PC-3 (cell line): ENCODE results near the gene PLA2G2F. TPM values are rescaled to one million over a fixed set of nuclear protein-coding genes. Genes with fewer than 3 reads are reported as not detected.

Experiments used
- ATAC-seq: fragments of 200-7000 bp; cut with Tn5 transposase; 2 replicates; pipeline ENCODE4 v1.9.1; 2020; ENCODE audit warnings: mild to moderate bottlenecking, moderate library complexity
- BruUV-seq: library from RNA; stranded (reverse); fragments of 400-500 nt; replicated peaks from 2 replicates; lab custom pipeline; 2021; lab: Mats Ljungman, UMichigan
- CTCF ChIA-PET: fragments of 300-600 bp; sonication (Branson Sonifier 250); formaldehyde crosslinking; loops from one replicate; lab custom pipeline; 2022; ENCODE audit warnings: antibody characterized with exemption; lab: Charles Lee
- POLR2A ChIA-PET: fragments of 300-600 bp; sonication (Branson Sonifier 250); formaldehyde crosslinking; loops from one replicate; lab custom pipeline; 2022; ENCODE audit warnings: antibody characterized with exemption; ENCODE audit not compliant: unreplicated experiment; lab: Charles Lee
- DNase-seq: peaks from one replicate; pipeline ENCODE4 v3.0.0-alpha.2; 2015
- H2AFZ ChIP-seq: fragments of 300-600 bp; sonication (generic); 2 replicates; pipeline ENCODE4 v1.6.0; 2016; ENCODE audit warnings: antibody characterized with exemption, low read length
- H3F3A ChIP-seq: fragments of 300-600 bp; sonication (generic); one replicate; pipeline ENCODE4 v1.6.0; 2017; ENCODE audit warnings: antibody characterized with exemption, low read length, control low read depth, mild to moderate bottlenecking; ENCODE audit not compliant: unreplicated experiment
- H3K27ac ChIP-seq: fragments of 300-600 bp; sonication (generic); 2 replicates; pipeline ENCODE4 v1.5.1; 2016; ENCODE audit warnings: mild to moderate bottlenecking, low read length
- H3K27me3 ChIP-seq: fragments of 300-600 bp; sonication (generic); 2 replicates; pipeline ENCODE4 v1.6.1; 2016; ENCODE audit warnings: low read length, mixed read lengths
- H3K36me3 ChIP-seq: fragments of 300-600 bp; sonication (generic); 2 replicates; pipeline ENCODE4 v1.6.1; 2016; ENCODE audit warnings: low read depth, mixed run types, low read length, mixed read lengths
- H3K4me1 ChIP-seq: fragments of 300-600 bp; sonication (generic); 2 replicates; pipeline ENCODE4 v1.5.1; 2016; ENCODE audit warnings: low read length; ENCODE audit not compliant: insufficient read depth
- H3K4me2 ChIP-seq: fragments of 300-600 bp; sonication (generic); 2 replicates; pipeline ENCODE4 v1.6.0; 2016; ENCODE audit warnings: low read length
- H3K4me3 ChIP-seq: fragments of 300-600 bp; sonication (generic); 2 replicates; pipeline ENCODE4 v1.5.1; 2016; ENCODE audit warnings: mild to moderate bottlenecking, low read length, mixed read lengths
- H3K79me2 ChIP-seq: fragments of 300-600 bp; sonication (generic); 2 replicates; pipeline ENCODE4 v1.6.1; 2017; ENCODE audit warnings: low read length, mixed read lengths
- H3K9ac ChIP-seq: fragments of 300-600 bp; sonication (generic); 2 replicates; pipeline ENCODE4 v1.6.0; 2016; ENCODE audit warnings: mild to moderate bottlenecking, low read length
- H3K9me2 ChIP-seq: fragments of 300-600 bp; sonication (generic); replicated peaks from 2 replicates; pipeline ENCODE4 v1.6.1; 2016; ENCODE audit warnings: mixed run types, low read length, mixed read lengths
- H3K9me3 ChIP-seq: fragments of 300-600 bp; sonication (generic); 2 replicates; pipeline ENCODE4 v1.6.1; 2016; ENCODE audit warnings: low read length, mixed read lengths
- H4K20me1 ChIP-seq: fragments of 300-600 bp; sonication (generic); 2 replicates; pipeline ENCODE4 v1.6.1; 2016; ENCODE audit warnings: low read length, mixed read lengths
- CTCF ChIP-seq: fragments of 300-600 bp; sonication (generic); conservative IDR thresholded peaks from 2 replicates; pipeline ENCODE4 v1.5.1; 2017; ENCODE audit warnings: antibody characterized with exemption, low read depth, mild to moderate bottlenecking, low read length
- EZH2 ChIP-seq: fragments of 300-600 bp; sonication (generic); IDR thresholded peaks from one replicate; pipeline ENCODE4 v1.6.1; 2017; ENCODE audit warnings: antibody characterized with exemption, mild to moderate bottlenecking, low read length; ENCODE audit not compliant: unreplicated experiment
- EZH2phosphoT487 ChIP-seq: fragments of 300-600 bp; sonication (generic); IDR thresholded peaks from 2 replicates; pipeline ENCODE4 v1.6.1; 2018; ENCODE audit warnings: mild to moderate bottlenecking, antibody characterized with exemption, low read length, borderline replicate concordance
- intact Hi-C: fragments of 100-400 bp; cut with micrococcal nuclease; formaldehyde crosslinking; loops from 2 replicates; pipeline ENCODE4 v1.9.0; 2023
- total RNA-seq: library from RNA; depleted of rRNA; stranded (reverse); fragments of >200 nt; gene quantifications from 2 replicates; pipeline ENCODE4 v1.2.3, GENCODE V29; 2014

The PLA2G2F gene
- total RNA-seq, 1 experiment from 2014 or later, result 0.18 TPM

DNA sequence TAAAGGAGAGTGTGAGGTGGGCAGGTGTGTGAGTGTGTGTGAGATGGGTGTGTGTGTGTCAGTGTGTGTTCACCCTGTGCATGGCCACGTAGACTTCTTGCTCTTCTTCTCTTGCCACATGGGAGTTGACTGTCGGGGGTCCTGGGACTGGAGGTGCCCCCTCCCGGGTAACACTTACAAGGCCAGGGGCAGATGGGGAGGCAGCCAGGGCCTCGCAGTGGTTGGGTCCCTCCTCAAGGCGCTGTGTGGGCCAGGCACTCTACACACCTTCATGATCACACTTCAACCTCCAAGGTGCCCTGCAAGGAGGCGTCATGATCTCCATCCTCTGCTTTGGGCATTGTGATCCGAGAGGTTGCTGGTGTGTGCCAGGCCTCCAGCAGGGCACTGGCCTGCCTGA is 2.3 kb downstream of the PLA2G2F start:
- no TSS peak for BruUV-seq
- H3K27ac ChIP-seq, result no peak overlapping the region

DNA sequence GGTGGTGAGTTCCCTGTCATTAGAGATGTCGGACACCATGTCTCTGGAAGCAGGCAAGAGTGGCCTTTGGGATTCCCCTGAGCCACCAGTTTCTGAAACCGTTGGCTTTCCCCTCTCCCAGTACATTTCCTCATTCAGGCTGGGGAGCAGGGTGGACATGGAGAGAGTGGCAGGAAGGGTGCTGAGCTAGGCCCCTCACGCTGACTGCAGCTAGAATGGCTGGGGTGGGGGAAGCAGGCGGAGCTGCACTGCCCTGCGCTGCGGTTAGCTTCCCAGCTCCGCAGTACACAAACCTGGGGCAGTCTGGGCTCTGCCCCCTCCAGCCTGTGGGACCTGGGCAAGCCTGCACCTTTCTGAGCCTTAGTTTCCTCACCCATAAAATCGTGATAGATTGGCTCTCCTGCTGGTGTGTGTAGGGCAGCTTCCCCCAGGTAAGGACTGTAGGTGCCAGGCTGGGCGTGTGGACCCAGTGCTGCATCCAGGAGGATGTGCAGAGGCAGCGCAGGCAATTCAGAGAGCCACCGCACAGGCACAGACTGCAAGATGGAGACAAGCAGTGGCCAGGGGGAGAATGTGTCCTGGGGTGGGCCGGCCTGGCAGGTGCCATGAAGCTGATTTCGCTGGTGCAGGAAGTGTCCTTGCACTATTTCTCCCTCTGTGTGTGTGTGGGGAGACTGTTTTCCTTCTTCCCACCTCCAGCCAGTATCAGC is 3.0 kb downstream of the PLA2G2F start:
- ChIA-PET CTCF (no interaction called here), POLR2A (no interaction called here)
- Histone ChIP-seq H4K20me1 (no peaks in the 10 kb centered on the region), H3K4me3 (no peak overlapping the region), H3K4me1 (peaks cover 26% of the 10 kb centered on the region), H3K9me2 (no peaks in the 10 kb centered on the region), H3F3A (no peaks in the 10 kb centered on the region), H3K9me3 (no peaks in the 10 kb centered on the region), H3K36me3 (no peaks in the 10 kb centered on the region), H3K27ac (no peak overlapping the region), H3K9ac (no peak overlapping the region), H3K79me2 (no peaks in the 10 kb centered on the region), H3K27me3 (no peaks in the 10 kb centered on the region), H3K4me2 (no peak overlapping the region), H2AFZ (no peak overlapping the region)
- BruUV-seq, result no TSS peak
- intact Hi-C loops, result no loop called here
- DNase-seq (no peak), ATAC-seq (no peak)
- no peak for TF ChIP-seq EZH2phosphoT487
- TF ChIP-seq EZH2, result no peak
- TF ChIP-seq CTCF, result no peak

More for the DNA sequence above, 2.3 kb downstream of the PLA2G2F start:
- H2AFZ ChIP-seq, result no peak overlapping the region
- no peaks in the 10 kb centered on the region for H3K9me2 ChIP-seq
- intact Hi-C loops, result no loop called here
- ATAC-seq, result no peak
- ChIA-PET CTCF (no interaction called here), POLR2A (no interaction called here)
- no peaks in the 10 kb centered on the region for H3K36me3 ChIP-seq
- H4K20me1 ChIP-seq, result no peaks in the 10 kb centered on the region
- no peak overlapping the region for H3K4me2 ChIP-seq
- no peaks in the 10 kb centered on the region for H3K9me3 ChIP-seq
- H3K79me2 ChIP-seq, result no peaks in the 10 kb centered on the region
- no peak overlapping the region for H3K4me3 ChIP-seq
- no peak for DNase-seq
- no peaks in the 10 kb centered on the region for H3F3A ChIP-seq
- H3K27me3 ChIP-seq, result no peaks in the 10 kb centered on the region
- TF ChIP-seq EZH2 (no peak), EZH2phosphoT487 (no peak), CTCF (no peak)
- H3K4me1 ChIP-seq, result peaks cover 32% of the 10 kb centered on the region
- H3K9ac ChIP-seq, result no peak overlapping the region

DNA sequence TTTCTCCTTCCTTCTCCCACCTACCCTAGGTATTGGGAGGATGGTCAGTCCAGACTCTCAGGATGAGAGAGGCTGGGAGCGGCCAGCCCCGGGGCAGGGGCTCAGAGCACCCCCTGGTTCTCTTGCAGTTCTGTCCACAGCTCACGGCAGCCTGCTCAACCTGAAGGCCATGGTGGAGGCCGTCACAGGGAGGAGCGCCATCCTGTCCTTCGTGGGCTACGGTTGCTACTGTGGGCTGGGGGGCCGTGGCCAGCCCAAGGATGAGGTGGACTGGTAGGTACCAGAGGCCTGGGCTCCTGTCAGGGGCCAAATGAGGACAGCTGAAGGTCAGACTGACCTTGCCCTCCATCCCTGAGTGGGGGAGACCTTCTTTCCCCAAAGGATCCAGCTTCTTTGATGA is 4.2 kb downstream of the PLA2G2F start:
- Histone ChIP-seq H3K27me3 (no peaks in the 10 kb centered on the region), H3K36me3 (no peaks in the 10 kb centered on the region), H3K9me3 (no peaks in the 10 kb centered on the region), H2AFZ (no peak overlapping the region), H4K20me1 (no peaks in the 10 kb centered on the region), H3K9ac (no peak overlapping the region), H3K27ac (no peak overlapping the region), H3K4me1 (peaks cover 16% of the 10 kb centered on the region), H3K4me3 (no peak overlapping the region), H3F3A (no peaks in the 10 kb centered on the region), H3K9me2 (no peaks in the 10 kb centered on the region), H3K4me2 (no peak overlapping the region), H3K79me2 (no peaks in the 10 kb centered on the region)
- TF ChIP-seq EZH2 (no peak), CTCF (no peak), EZH2phosphoT487 (no peak)
- ChIA-PET CTCF (no interaction called here), POLR2A (interaction anchor here (0.6 kb wide), 1 partner anchor 395 kb away, joined by 3 read pairs; no protein-coding TSS in a partner anchor)
- intact Hi-C loops, result no loop called here
- BruUV-seq, result no TSS peak
- ATAC-seq (no peak), DNase-seq (no peak)
